22Rv1 (cell line): ENCODE measurements around the gene GTF3C4.

Experiments used
- CTCF ChIP-seq: fragments of 450-650 bp; IDR thresholded peaks from 2 replicates; pipeline ENCODE4 v1.5.1; 2017; ENCODE audit warnings: mild to moderate bottlenecking
- ZFX ChIP-seq: fragments of 450-650 bp; IDR thresholded peaks from 2 replicates; pipeline ENCODE4 v1.6.1; 2017; ENCODE audit warnings: antibody characterized with exemption, borderline replicate concordance

- no peak for TF ChIP-seq CTCF
- TF ChIP-seq ZFX, result no peak
These were observed 30.9 kb upstream of the GTF3C4 start for GRCh38 chr9:132639322-132639721.
